ENCODE data around the gene RBM19.

- no peak for TF ChIP-seq EZH2 (IDR thresholded peaks at IDR 0.05; ENCODE audit: low read length, missing control alignments)
- TF ChIP-seq CTCF (conservative IDR thresholded peaks at IDR 0.05 in 1 of 2, IDR thresholded peaks at IDR 0.05 in 1 of 2; ENCODE audit: low read depth in 1 of 2, low read length in 2 of 2): no peak
Measured at GRCh38 chr12:113852264-113852663, 113.9 kb downstream of the RBM19 start.
